Endothelial cell of umbilical vein (primary cell): ENCODE measurements around the gene RFC5. TPM values are rescaled to one million over a fixed set of nuclear protein-coding genes. Genes with fewer than 3 reads are reported as not detected.

ENCODE experiments used
- BruUV-seq: library from RNA; stranded (reverse); fragments of 400-500 nt; replicated peaks from 2 replicates; lab custom pipeline; 2021; lab: Mats Ljungman, UMichigan
- CTCF ChIA-PET: fragments of 300-600, 350-600 bp; sonication (Branson Sonifier 250); formaldehyde crosslinking; loops from one replicate; lab custom pipeline; 2021; ENCODE audit warnings: antibody characterized with exemption, inconsistent platforms; lab: Charles Lee
- POLR2A ChIA-PET: fragments of 300-600, 350-600 bp; sonication (Branson Sonifier 250); formaldehyde crosslinking; loops from one replicate; lab custom pipeline; 2021; ENCODE audit warnings: antibody characterized with exemption, inconsistent platforms; lab: Charles Lee
- DNase-seq: peaks from one replicate; pipeline ENCODE4 v3.0.0-alpha.2; 2011; ENCODE audit warnings: low read depth, low spot score
- FAIRE-seq: peaks from 2 replicates; lab custom pipeline; 2011; peaks lifted over from hg19 to GRCh38; lab: Jason Lieb, UNC
- H2AFZ ChIP-seq: 2 replicates; pipeline ENCODE4 v1.6.0; 2012; ENCODE audit warnings: low read depth, low read length, control low read depth, inconsistent platforms
- H3K27ac ChIP-seq: 2 replicates; pipeline ENCODE4 v1.5.1; 2011; ENCODE audit warnings: low read depth, mild to moderate bottlenecking, control low read depth, low read length, moderate library complexity; ENCODE audit not compliant: insufficient read depth
- H3K27me3 ChIP-seq, 2 experiments: 2 replicates each; pipeline versions ENCODE4 v1.6.0 to v1.6.1; 2011; ENCODE audit warnings: low read length in 2 of 2, mixed read lengths in 1 of 2; ENCODE audit not compliant: control insufficient read depth in 2 of 2, insufficient read depth in 2 of 2
- H3K36me3 ChIP-seq, 2 experiments: 2 replicates in 1 of 2; 3 replicates in 1 of 2; pipeline ENCODE4 v1.5.1; 2011; ENCODE audit warnings: low read length in 2 of 2, mild to moderate bottlenecking in 1 of 2, moderate library complexity in 1 of 2; ENCODE audit not compliant: control insufficient read depth in 2 of 2, insufficient read depth in 2 of 2; ENCODE audit errors: extremely low read depth in 1 of 2
- H3K4me1 ChIP-seq: 3 replicates; pipeline ENCODE4 v1.5.1; 2011; ENCODE audit warnings: mild to moderate bottlenecking, low read length; ENCODE audit not compliant: control insufficient read depth, insufficient read depth; ENCODE audit errors: extremely low read depth
- H3K4me2 ChIP-seq: 2 replicates; pipeline ENCODE4 v1.6.1; 2011; ENCODE audit warnings: low read length, control low read depth, mixed read lengths; ENCODE audit not compliant: insufficient read depth
- H3K4me3 ChIP-seq, 3 experiments: fragments of 200-600 bp in 1 of 3; sonication (generic), shearing (Covaris generic) in 1 of 3; replicated peaks in 1 of 3; 2 replicates each; pipeline ENCODE4 v1.5.1; 2011 to 2016; ENCODE audit warnings: control low read depth in 3 of 3, low read length in 3 of 3, mild to moderate bottlenecking in 2 of 3, inconsistent platforms in 1 of 3, low read depth in 1 of 3, moderate library complexity in 1 of 3; ENCODE audit not compliant: insufficient read depth in 1 of 3
- H3K79me2 ChIP-seq: 2 replicates; pipeline ENCODE4 v1.6.0; 2012; ENCODE audit warnings: low read length, inconsistent platforms; ENCODE audit not compliant: control insufficient read depth, insufficient read depth
- H3K9ac ChIP-seq: replicated peaks from 2 replicates; pipeline ENCODE3; 2011; ENCODE audit warnings: low read length, control low read depth; ENCODE audit not compliant: insufficient read depth; ENCODE audit errors: extremely low read depth
- H3K9me1 ChIP-seq: replicated peaks from 3 replicates; pipeline ENCODE4 v1.6.0; 2011; ENCODE audit warnings: mild to moderate bottlenecking, low read length; ENCODE audit not compliant: control insufficient read depth, insufficient read depth; ENCODE audit errors: extremely low read depth
- H3K9me3 ChIP-seq: replicated peaks from 2 replicates; pipeline ENCODE4 v1.5.1; 2012; ENCODE audit warnings: low read length, inconsistent platforms; ENCODE audit not compliant: control insufficient read depth, insufficient read depth
- H4K20me1 ChIP-seq: replicated peaks from 2 replicates; pipeline ENCODE3; 2011; ENCODE audit warnings: mild to moderate bottlenecking, low read length; ENCODE audit not compliant: control insufficient read depth, insufficient read depth; ENCODE audit errors: extremely low read depth
- CTCF ChIP-seq, 2 donors: IDR thresholded peaks; 1 replicate in 1 of 2; 2 replicates in 1 of 2; pipeline ENCODE4 v1.5.1; 2011; ENCODE audit warnings: low read length in 2 of 2, mild to moderate bottlenecking in 2 of 2, moderate library complexity in 2 of 2, control low read depth in 1 of 2, inconsistent platforms in 1 of 2, low read depth in 1 of 2; ENCODE audit not compliant: insufficient read depth in 1 of 2; ENCODE audit errors: extremely low read depth in 1 of 2
- EZH2 ChIP-seq: IDR thresholded peaks from 2 replicates; pipeline ENCODE4 v1.6.1; 2012; ENCODE audit warnings: borderline replicate concordance, low read depth, mild to moderate bottlenecking, moderate library complexity, low read length, inconsistent platforms; ENCODE audit not compliant: severe bottlenecking
- FOS ChIP-seq: IDR thresholded peaks from 2 replicates; pipeline ENCODE4 v1.6.1; 2011; ENCODE audit warnings: mild to moderate bottlenecking, low read length, moderate library complexity, borderline replicate concordance; ENCODE audit not compliant: insufficient read depth
- GATA2 ChIP-seq: IDR thresholded peaks from 2 replicates; pipeline ENCODE4 v1.7.0; 2011; ENCODE audit warnings: low read depth, mild to moderate bottlenecking, moderate library complexity, mixed read lengths, low read length; ENCODE audit not compliant: insufficient read length, insufficient read depth
- JUN ChIP-seq: IDR thresholded peaks from 2 replicates; pipeline ENCODE4 v1.6.1; 2011; ENCODE audit warnings: borderline replicate concordance, low read depth; ENCODE audit not compliant: insufficient read length, insufficient read depth
- MAX ChIP-seq: IDR thresholded peaks from 2 replicates; pipeline ENCODE4 v1.6.1; 2011; ENCODE audit not compliant: insufficient read depth, insufficient read length
- MYC ChIP-seq: IDR thresholded peaks from one replicate; pipeline ENCODE4 v1.6.1; 2011; ENCODE audit warnings: mild to moderate bottlenecking, low read depth, low read length
- POLR2A ChIP-seq: IDR thresholded peaks from 2 replicates; pipeline ENCODE4 v1.6.1; 2012; ENCODE audit warnings: low read depth, mild to moderate bottlenecking, control low read depth, low read length
- POLR2AphosphoS5 ChIP-seq: IDR thresholded peaks from 2 replicates; pipeline ENCODE4 v1.6.1; 2012; ENCODE audit warnings: low read depth, mild to moderate bottlenecking, control low read depth, low read length, moderate library complexity; ENCODE audit not compliant: insufficient read depth
- dilution Hi-C: fragments of 300-500 bp; cut with MboI; formaldehyde crosslinking; loops from one replicate; pipeline ENCODE4 v1.15.0; 2019; ENCODE audit warnings: low sequenced_read_pairs; ENCODE audit not compliant: extremely low pct_ligation_motif_present
- intact Hi-C: fragments of 100-400 bp; cut with micrococcal nuclease; formaldehyde crosslinking; loops from one replicate; pipeline ENCODE4 v1.10.0; 2022
- polyA plus RNA-seq, 4 experiments: library from polyadenylated mRNA; depleted of rRNA in 3 of 4; stranded (reverse) in 3 of 4; unstranded in 1 of 4; fragments of >200 nt; gene quantifications; 2 replicates each; pipeline versions ENCODE4 v1.2.1 to v1.2.3, GENCODE V29; 2011 to 2012; ENCODE audit warnings: missing spikeins in 1 of 4
- total RNA-seq: library from RNA; stranded (reverse); gene quantifications from 2 replicates; pipeline ENCODE4 v1.2.3, GENCODE V29; 2021

RFC5 gene
- total and polyA plus RNA-seq, 2 donors (not counting 3 experiments of a cell fraction or from before 2014, with no cell fraction given) = 18.1 to 23.3 TPM

GRCh38 chr12:118033902-118034301 is 17.4 kb downstream of the RFC5 start:
- dilution Hi-C loops (no loop called here), intact Hi-C loops (loop anchor here (2.0 kb wide), 2 partner anchors 17 to 19 kb away; partner anchors contain the start of gene RFC5)
- Histone ChIP-seq H2AFZ (no peak overlapping the region), H3K4me2 (peak overlapping the region; percentile 28), H3K79me2 (no peaks in the 10 kb centered on the region), H3K27me3 (no peaks in the 10 kb centered on the region), H3K27ac (peak overlapping the region; percentile 56), H3K9me3 (no peaks in the 10 kb centered on the region), H3K36me3 (peaks cover 21 to 32% of the 10 kb centered on the region in 2 experiments), H3K4me3 (no peak overlapping the region), H3K9ac (no peak overlapping the region), H3K9me1 (no peaks in the 10 kb centered on the region), H3K4me1 (peaks cover 12% of the 10 kb centered on the region), H4K20me1 (peaks cover 2% of the 10 kb centered on the region)
- TF ChIP-seq MYC (no peak), GATA2 (no peak), POLR2AphosphoS5 (no peak), EZH2 (no peak), MAX (no peak), FOS (no peak), CTCF (IDR thresholded peaks at IDR 0.05; ENCODE audit: extremely low read depth in 1 of 2, insufficient read depth in 1 of 2, low read depth in 1 of 2, low read length in 2 of 2) (no peak), POLR2A (no peak), JUN (no peak)
- DNase-seq = peak; percentile 8
- BruUV-seq = no TSS peak
- ChIA-PET POLR2A (no interaction called here), CTCF (interaction anchor here (0.9 to 3.6 kb wide), 3 partner anchors 28 to 159 kb away, joined by 3 to 50 read pairs (median 3); no protein-coding TSS in a partner anchor)
- no peak for FAIRE-seq
